Measurements from ENCODE around the gene B3GNT5. TPM values are rescaled to one million over a fixed set of nuclear protein-coding genes. Genes with fewer than 3 reads are reported as not detected.

B3GNT5 gene
- total RNA-seq, 1 experiment from 2014 or later, result 7.7 TPM

DNA sequence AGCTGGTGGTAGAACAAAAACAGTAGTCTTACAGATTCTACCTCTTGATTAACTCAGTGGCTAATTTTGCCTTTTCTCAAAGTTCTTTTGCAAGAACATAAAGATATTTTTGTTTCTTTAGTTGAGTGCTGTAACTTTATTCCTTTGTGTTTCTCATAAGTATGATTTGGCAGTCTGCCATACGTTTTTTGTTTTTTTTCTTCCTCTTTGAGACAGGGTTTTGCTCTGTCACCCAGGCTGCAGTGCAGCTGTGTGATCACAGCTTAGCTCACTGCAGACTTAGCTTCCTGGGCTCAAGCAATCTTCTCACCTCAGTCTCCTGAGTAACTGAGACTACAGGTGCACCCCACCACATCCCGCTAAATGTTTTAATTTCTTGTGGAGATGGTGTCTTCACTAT, 22.4 kb downstream of the B3GNT5 start:
- ChIA-PET POLR2A (no interaction called here), CTCF (no interaction called here)
- H3K27me3 Mint-ChIP-seq (ENCODE audit: low read depth), result no peaks in the 10 kb centered on the region
- no peak overlapping the region for H3K27ac Mint-ChIP-seq
- H3K4me1 Mint-ChIP-seq, result no peaks in the 10 kb centered on the region
- no peak for DNase-seq (ENCODE audit: low spot score)
- no peak for TF ChIP-seq KAT7 (CRISPR knock-in tag; IDR thresholded peaks at IDR 0.05; ENCODE audit: borderline replicate concordance)
- H3K4me3 Mint-ChIP-seq, result no peak overlapping the region
- no peaks in the 10 kb centered on the region for H3K9me3 Mint-ChIP-seq
- no peak for ATAC-seq
- H3K36me3 Mint-ChIP-seq, result no peaks in the 10 kb centered on the region

DNA sequence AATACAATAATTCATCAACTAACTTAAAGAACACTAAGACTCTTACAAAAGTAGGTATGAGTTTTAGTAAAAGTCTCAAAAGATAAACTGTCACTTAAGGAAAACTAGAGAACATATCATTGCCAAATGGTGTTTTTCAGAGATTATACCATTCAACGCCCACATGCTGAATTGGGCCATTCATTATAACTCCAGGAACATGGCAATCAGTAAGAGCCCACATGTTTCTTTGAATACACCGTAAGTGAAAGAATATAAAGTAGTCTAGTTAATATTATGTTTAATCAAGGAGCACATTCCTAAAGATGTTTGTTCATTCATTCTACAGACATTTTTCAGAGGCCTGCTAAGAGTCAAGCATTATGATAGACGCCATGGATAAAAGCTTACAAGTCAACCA, 22.9 kb downstream of the B3GNT5 start:
- ChIA-PET POLR2A (no interaction called here), CTCF (no interaction called here)
- TF ChIP-seq ELF4 (CRISPR knock-in tag; IDR thresholded peaks at IDR 0.05; ENCODE audit: low read depth) (no peak), SMAD3 (CRISPR knock-in tag; IDR thresholded peaks at IDR 0.05; ENCODE audit: borderline replicate concordance) (no peak), ZNF396 (CRISPR knock-in tag; IDR thresholded peaks at IDR 0.05; ENCODE audit: borderline replicate concordance) (no peak), NR1H2 (CRISPR knock-in tag; IDR thresholded peaks at IDR 0.05) (no peak), GABPB1 (CRISPR knock-in tag; IDR thresholded peaks at IDR 0.05) (no peak), CREM (CRISPR knock-in tag; IDR thresholded peaks at IDR 0.05) (no peak), ZNF317 (CRISPR knock-in tag; IDR thresholded peaks at IDR 0.05; ENCODE audit: borderline replicate concordance, low read depth) (no peak), ZNF671 (CRISPR knock-in tag; IDR thresholded peaks at IDR 0.05) (no peak), RORB (CRISPR knock-in tag; IDR thresholded peaks at IDR 0.05) (no peak), ESRRA (CRISPR knock-in tag; IDR thresholded peaks at IDR 0.05; ENCODE audit: borderline replicate concordance) (no peak), TEAD4 (CRISPR knock-in tag; IDR thresholded peaks at IDR 0.05) (no peak), ZNF232 (CRISPR knock-in tag; IDR thresholded peaks at IDR 0.05) (no peak)
- TF ChIP-seq, protein P1, sequence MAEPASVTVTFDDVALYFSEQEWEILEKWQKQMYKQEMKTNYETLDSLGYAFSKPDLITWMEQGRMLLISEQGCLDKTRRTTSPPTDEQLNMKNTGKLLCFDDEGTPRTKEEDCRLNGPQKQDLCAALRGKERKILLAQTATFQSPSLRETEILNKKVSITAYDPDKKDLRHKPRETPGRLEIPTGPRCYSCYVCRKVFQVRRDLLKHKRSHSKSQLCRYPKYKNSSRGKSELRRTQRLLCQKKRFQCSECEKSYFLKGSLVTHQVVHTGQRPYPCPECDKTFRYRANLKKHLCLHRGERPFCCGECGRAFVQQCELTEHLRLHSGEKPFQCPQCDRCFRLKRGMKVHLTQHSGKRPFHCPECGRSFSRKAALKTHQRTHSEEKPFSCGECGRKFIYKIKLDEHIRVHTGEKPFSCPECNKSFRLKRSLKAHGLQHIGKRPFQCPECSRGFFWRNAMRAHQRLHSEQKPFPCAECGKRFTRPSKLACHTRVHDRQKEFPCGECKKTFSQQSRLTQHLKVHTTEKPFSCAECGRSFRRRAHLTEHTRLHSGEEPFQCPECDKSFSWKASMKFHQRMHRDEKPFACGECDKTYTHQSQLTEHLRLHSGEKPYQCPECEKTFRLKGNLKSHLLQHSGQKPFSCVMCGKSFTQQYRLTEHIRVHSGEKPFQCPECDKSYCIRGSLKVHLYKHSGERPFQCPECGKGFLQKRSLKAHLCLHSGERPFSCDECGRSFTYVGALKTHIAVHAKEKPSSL (CRISPR knock-in tag; conservative IDR thresholded peaks at IDR 0.05), result no peak
- TF ChIP-seq, protein P2, sequence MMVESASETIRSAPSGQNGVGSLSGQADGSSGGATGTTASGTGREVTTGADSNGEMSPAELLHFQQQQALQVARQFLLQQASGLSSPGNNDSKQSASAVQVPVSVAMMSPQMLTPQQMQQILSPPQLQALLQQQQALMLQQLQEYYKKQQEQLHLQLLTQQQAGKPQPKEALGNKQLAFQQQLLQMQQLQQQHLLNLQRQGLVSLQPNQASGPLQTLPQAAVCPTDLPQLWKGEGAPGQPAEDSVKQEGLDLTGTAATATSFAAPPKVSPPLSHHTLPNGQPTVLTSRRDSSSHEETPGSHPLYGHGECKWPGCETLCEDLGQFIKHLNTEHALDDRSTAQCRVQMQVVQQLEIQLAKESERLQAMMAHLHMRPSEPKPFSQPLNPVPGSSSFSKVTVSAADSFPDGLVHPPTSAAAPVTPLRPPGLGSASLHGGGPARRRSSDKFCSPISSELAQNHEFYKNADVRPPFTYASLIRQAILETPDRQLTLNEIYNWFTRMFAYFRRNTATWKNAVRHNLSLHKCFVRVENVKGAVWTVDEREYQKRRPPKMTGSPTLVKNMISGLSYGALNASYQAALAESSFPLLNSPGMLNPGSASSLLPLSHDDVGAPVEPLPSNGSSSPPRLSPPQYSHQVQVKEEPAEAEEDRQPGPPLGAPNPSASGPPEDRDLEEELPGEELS (CRISPR knock-in tag; IDR thresholded peaks at IDR 0.05), result no peak
- TF ChIP-seq, protein P3, sequence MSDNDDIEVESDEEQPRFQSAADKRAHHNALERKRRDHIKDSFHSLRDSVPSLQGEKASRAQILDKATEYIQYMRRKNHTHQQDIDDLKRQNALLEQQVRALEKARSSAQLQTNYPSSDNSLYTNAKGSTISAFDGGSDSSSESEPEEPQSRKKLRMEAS (CRISPR knock-in tag; IDR thresholded peaks at IDR 0.05), result no peak
- TF ChIP-seq, protein P4, sequence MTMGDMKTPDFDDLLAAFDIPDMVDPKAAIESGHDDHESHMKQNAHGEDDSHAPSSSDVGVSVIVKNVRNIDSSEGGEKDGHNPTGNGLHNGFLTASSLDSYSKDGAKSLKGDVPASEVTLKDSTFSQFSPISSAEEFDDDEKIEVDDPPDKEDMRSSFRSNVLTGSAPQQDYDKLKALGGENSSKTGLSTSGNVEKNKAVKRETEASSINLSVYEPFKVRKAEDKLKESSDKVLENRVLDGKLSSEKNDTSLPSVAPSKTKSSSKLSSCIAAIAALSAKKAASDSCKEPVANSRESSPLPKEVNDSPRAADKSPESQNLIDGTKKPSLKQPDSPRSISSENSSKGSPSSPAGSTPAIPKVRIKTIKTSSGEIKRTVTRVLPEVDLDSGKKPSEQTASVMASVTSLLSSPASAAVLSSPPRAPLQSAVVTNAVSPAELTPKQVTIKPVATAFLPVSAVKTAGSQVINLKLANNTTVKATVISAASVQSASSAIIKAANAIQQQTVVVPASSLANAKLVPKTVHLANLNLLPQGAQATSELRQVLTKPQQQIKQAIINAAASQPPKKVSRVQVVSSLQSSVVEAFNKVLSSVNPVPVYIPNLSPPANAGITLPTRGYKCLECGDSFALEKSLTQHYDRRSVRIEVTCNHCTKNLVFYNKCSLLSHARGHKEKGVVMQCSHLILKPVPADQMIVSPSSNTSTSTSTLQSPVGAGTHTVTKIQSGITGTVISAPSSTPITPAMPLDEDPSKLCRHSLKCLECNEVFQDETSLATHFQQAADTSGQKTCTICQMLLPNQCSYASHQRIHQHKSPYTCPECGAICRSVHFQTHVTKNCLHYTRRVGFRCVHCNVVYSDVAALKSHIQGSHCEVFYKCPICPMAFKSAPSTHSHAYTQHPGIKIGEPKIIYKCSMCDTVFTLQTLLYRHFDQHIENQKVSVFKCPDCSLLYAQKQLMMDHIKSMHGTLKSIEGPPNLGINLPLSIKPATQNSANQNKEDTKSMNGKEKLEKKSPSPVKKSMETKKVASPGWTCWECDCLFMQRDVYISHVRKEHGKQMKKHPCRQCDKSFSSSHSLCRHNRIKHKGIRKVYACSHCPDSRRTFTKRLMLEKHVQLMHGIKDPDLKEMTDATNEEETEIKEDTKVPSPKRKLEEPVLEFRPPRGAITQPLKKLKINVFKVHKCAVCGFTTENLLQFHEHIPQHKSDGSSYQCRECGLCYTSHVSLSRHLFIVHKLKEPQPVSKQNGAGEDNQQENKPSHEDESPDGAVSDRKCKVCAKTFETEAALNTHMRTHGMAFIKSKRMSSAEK (CRISPR knock-in tag; IDR thresholded peaks at IDR 0.05; ENCODE audit: borderline replicate concordance), result no peak
- TF ChIP-seq, protein P5, sequence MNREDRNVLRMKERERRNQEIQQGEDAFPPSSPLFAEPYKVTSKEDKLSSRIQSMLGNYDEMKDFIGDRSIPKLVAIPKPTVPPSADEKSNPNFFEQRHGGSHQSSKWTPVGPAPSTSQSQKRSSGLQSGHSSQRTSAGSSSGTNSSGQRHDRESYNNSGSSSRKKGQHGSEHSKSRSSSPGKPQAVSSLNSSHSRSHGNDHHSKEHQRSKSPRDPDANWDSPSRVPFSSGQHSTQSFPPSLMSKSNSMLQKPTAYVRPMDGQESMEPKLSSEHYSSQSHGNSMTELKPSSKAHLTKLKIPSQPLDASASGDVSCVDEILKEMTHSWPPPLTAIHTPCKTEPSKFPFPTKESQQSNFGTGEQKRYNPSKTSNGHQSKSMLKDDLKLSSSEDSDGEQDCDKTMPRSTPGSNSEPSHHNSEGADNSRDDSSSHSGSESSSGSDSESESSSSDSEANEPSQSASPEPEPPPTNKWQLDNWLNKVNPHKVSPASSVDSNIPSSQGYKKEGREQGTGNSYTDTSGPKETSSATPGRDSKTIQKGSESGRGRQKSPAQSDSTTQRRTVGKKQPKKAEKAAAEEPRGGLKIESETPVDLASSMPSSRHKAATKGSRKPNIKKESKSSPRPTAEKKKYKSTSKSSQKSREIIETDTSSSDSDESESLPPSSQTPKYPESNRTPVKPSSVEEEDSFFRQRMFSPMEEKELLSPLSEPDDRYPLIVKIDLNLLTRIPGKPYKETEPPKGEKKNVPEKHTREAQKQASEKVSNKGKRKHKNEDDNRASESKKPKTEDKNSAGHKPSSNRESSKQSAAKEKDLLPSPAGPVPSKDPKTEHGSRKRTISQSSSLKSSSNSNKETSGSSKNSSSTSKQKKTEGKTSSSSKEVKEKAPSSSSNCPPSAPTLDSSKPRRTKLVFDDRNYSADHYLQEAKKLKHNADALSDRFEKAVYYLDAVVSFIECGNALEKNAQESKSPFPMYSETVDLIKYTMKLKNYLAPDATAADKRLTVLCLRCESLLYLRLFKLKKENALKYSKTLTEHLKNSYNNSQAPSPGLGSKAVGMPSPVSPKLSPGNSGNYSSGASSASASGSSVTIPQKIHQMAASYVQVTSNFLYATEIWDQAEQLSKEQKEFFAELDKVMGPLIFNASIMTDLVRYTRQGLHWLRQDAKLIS (CRISPR knock-in tag; IDR thresholded peaks at IDR 0.05; ENCODE audit: borderline replicate concordance), result no peak
- TF ChIP-seq, protein P6, sequence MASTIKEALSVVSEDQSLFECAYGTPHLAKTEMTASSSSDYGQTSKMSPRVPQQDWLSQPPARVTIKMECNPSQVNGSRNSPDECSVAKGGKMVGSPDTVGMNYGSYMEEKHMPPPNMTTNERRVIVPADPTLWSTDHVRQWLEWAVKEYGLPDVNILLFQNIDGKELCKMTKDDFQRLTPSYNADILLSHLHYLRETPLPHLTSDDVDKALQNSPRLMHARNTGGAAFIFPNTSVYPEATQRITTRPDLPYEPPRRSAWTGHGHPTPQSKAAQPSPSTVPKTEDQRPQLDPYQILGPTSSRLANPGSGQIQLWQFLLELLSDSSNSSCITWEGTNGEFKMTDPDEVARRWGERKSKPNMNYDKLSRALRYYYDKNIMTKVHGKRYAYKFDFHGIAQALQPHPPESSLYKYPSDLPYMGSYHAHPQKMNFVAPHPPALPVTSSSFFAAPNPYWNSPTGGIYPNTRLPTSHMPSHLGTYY (CRISPR knock-in tag; IDR thresholded peaks at IDR 0.05), result no peak
- Mint-ChIP-seq H3K27me3 (ENCODE audit: low read depth) (no peaks in the 10 kb centered on the region), H3K9me3 (no peaks in the 10 kb centered on the region), H3K4me1 (no peaks in the 10 kb centered on the region), H3K36me3 (no peaks in the 10 kb centered on the region), H3K27ac (no peak overlapping the region), H3K4me3 (no peak overlapping the region)
- no peak for ATAC-seq
- no peak for DNase-seq (ENCODE audit: low spot score)
